Gastroesophageal sphincter (tissue), 3 donors: ENCODE results near the gene OAS3.

ENCODE experiments used
- EP300 ChIP-seq: sonication (generic); formaldehyde crosslinking; IDR thresholded peaks from one replicate; pipeline ENCODE4 v1.6.1; 2017; ENCODE audit warnings: antibody characterized with exemption, mild to moderate bottlenecking
- TF ChIP-seq, protein P1 (sequence below), 4 experiments: fragments of 200-600 bp in 2 of 4; fragments of 450-650 bp in 2 of 4; sonication (generic) in 1 of 4; IDR thresholded peaks; one replicate each; pipeline ENCODE4 v1.5.1; 2017 to 2019; ENCODE audit warnings: antibody characterized with exemption in 4 of 4, mild to moderate bottlenecking in 2 of 4, moderate library complexity in 2 of 4

DNA sequence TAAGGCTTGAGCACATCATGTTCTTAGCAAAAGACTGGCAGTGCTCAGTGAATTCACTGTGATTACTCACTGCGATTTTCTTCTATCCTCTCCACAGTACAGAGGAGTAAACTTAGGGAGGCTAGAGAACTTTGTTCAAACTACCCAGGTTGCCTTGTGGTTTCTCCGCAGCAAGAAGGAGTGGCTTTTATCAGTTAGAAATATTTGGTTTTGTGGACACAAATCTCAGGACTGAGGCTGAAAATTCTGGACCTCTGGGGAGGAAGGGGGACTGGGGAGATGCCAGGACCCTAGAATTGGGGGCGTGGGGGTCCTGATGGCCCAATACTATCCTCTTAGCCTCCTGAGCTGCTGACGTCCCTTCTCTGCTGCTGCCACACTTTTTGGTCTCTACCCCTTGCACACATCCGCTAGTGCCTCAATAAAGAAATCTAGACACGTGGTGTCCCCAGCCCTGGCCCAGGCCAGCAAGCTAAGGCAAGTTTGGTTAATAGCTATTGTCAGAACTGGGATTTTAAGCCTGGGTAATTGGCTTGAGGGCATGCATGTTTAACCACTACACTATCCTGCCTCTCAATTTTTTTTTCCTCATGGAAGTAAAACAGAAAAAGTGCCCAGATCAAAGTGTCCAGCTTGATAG is 40.9 kb downstream of the OAS3 start:
- TF ChIP-seq, protein P1, sequence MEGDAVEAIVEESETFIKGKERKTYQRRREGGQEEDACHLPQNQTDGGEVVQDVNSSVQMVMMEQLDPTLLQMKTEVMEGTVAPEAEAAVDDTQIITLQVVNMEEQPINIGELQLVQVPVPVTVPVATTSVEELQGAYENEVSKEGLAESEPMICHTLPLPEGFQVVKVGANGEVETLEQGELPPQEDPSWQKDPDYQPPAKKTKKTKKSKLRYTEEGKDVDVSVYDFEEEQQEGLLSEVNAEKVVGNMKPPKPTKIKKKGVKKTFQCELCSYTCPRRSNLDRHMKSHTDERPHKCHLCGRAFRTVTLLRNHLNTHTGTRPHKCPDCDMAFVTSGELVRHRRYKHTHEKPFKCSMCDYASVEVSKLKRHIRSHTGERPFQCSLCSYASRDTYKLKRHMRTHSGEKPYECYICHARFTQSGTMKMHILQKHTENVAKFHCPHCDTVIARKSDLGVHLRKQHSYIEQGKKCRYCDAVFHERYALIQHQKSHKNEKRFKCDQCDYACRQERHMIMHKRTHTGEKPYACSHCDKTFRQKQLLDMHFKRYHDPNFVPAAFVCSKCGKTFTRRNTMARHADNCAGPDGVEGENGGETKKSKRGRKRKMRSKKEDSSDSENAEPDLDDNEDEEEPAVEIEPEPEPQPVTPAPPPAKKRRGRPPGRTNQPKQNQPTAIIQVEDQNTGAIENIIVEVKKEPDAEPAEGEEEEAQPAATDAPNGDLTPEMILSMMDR (IDR thresholded peaks at IDR 0.05) = no peak
- TF ChIP-seq EP300 = no peak
